HCT116 (cell line): ENCODE results near the gene KDM4D. TPM values are rescaled to one million over a fixed set of nuclear protein-coding genes. Genes with fewer than 3 reads are reported as not detected.

Source experiments
- ATAC-seq: fragments of 200-7000 bp; cut with Tn5 transposase; 2 replicates; pipeline ENCODE4 v1.9.1; 2020; ENCODE audit warnings: mild to moderate bottlenecking, moderate library complexity
- BruUV-seq: library from RNA; stranded (reverse); fragments of 400-500 nt; replicated peaks from 2 replicates; lab custom pipeline; 2021; lab: Mats Ljungman, UMichigan
- CTCF ChIA-PET: fragments of 300-600 bp; sonication (Branson Sonifier 250); formaldehyde crosslinking; loops from one replicate; lab custom pipeline; 2021; ENCODE audit warnings: antibody characterized with exemption; lab: Charles Lee
- POLR2A ChIA-PET: fragments of 300-600, 350-600 bp; sonication (Branson Sonifier 250); formaldehyde crosslinking; loops from one replicate; lab custom pipeline; 2021; ENCODE audit warnings: antibody characterized with exemption; lab: Charles Lee
- RAD21 ChIA-PET, 2 experiments: fragments of 300-600 bp; sonication (Branson Sonifier 250); formaldehyde crosslinking; loops; one replicate each; lab custom pipeline; 2023; ENCODE audit warnings: low total read pairs in 2 of 2; ENCODE audit not compliant: uncharacterized antibody in 2 of 2, unreplicated experiment in 2 of 2, low non-redundant PET in 1 of 2; lab: Charles Lee
- DNase-seq: peaks from one replicate; pipeline ENCODE4 v3.0.0-alpha.2; 2010; ENCODE audit warnings: low read depth, low spot score
- H2AFZ ChIP-seq: fragments of 200-600 bp; shearing (Covaris generic), sonication (generic); 2 replicates; pipeline ENCODE4 v1.6.1; 2017; ENCODE audit warnings: low read depth, mixed run types, mixed read lengths, antibody characterized with exemption, low read length; ENCODE audit not compliant: poor library complexity, severe bottlenecking
- H3K27ac ChIP-seq: 2 replicates; pipeline ENCODE4 v1.5.1; 2012; ENCODE audit warnings: low read depth, low read length
- H3K27me3 ChIP-seq: fragments of 200-600 bp; sonication (generic); 2 replicates; pipeline ENCODE4 v1.6.1; 2016; ENCODE audit warnings: mixed run types, low read length, mixed read lengths; ENCODE audit not compliant: insufficient read depth
- H3K36me3 ChIP-seq, 2 experiments: fragments of 200-500 bp in 1 of 2; fragments of 200-600 bp in 1 of 2; sonication (Bioruptor generic) in 1 of 2; sonication (generic) in 1 of 2; 2 replicates each; pipeline versions ENCODE4 v1.5.1 to v1.6.1; 2014 to 2016; ENCODE audit warnings: low read length in 2 of 2, inconsistent platforms in 1 of 2, mixed read lengths in 1 of 2, mixed run types in 1 of 2; ENCODE audit not compliant: insufficient read depth in 2 of 2, control insufficient read depth in 1 of 2
- H3K4me1 ChIP-seq, 2 experiments: fragments of 200-600 bp in 1 of 2; sonication (generic) in 1 of 2; 2 replicates each; pipeline versions ENCODE4 v1.5.1 to v1.6.1; 2012 to 2017; ENCODE audit warnings: low read length in 2 of 2, inconsistent platforms in 1 of 2, mild to moderate bottlenecking in 1 of 2, mixed read lengths in 1 of 2, mixed run types in 1 of 2, moderate library complexity in 1 of 2; ENCODE audit not compliant: insufficient read depth in 2 of 2, control insufficient read depth in 1 of 2
- H3K4me2 ChIP-seq: fragments of 200-600 bp; sonication (generic); 2 replicates; pipeline ENCODE4 v1.6.1; 2017; ENCODE audit warnings: mixed run types, low read length, mixed read lengths
- H3K4me3 ChIP-seq, 2 experiments: fragments of 200-600 bp in 1 of 2; sonication (generic) in 1 of 2; replicated peaks in 1 of 2; 2 replicates each; pipeline ENCODE4 v1.5.1; 2011 to 2016; ENCODE audit warnings: low read length in 2 of 2, control low read depth in 1 of 2, low read depth in 1 of 2, mild to moderate bottlenecking in 1 of 2, mixed read lengths in 1 of 2, mixed run types in 1 of 2
- H3K79me2 ChIP-seq: fragments of 200-600 bp; sonication (generic); 2 replicates; pipeline ENCODE4 v1.6.1; 2017; ENCODE audit warnings: mild to moderate bottlenecking, mixed run types, low read length, moderate library complexity, mixed read lengths; ENCODE audit not compliant: insufficient read depth
- H3K9ac ChIP-seq: fragments of 200-600 bp; sonication (generic); 2 replicates; pipeline ENCODE4 v1.6.1; 2016; ENCODE audit warnings: low read length, mixed read lengths
- H3K9me2 ChIP-seq: fragments of 200-600 bp; sonication (generic), shearing (Covaris generic); 2 replicates; pipeline ENCODE4 v1.6.1; 2017; ENCODE audit warnings: mixed run types, mild to moderate bottlenecking, moderate library complexity; ENCODE audit not compliant: insufficient read depth
- H3K9me3 ChIP-seq, 2 experiments: fragments of 200-500 bp in 1 of 2; fragments of 200-600 bp in 1 of 2; sonication (Bioruptor generic) in 1 of 2; sonication (generic) in 1 of 2; 2 replicates each; pipeline ENCODE4 v1.6.1; 2014 to 2017; ENCODE audit warnings: low read length in 2 of 2, mixed read lengths in 2 of 2, inconsistent platforms in 1 of 2, low read depth in 1 of 2, mild to moderate bottlenecking in 1 of 2, mixed run types in 1 of 2, moderate library complexity in 1 of 2; ENCODE audit not compliant: control insufficient read depth in 1 of 2, insufficient read depth in 1 of 2
- H4K20me1 ChIP-seq: fragments of 200-600 bp; sonication (generic), shearing (Covaris generic); 2 replicates; pipeline ENCODE4 v1.6.1; 2017; ENCODE audit warnings: mixed run types, mild to moderate bottlenecking, moderate library complexity; ENCODE audit not compliant: insufficient read depth
- CBX3 ChIP-seq: IDR thresholded peaks from 2 replicates; pipeline ENCODE4 v1.6.1; 2012; ENCODE audit warnings: low read depth
- CEBPB ChIP-seq: IDR thresholded peaks from 2 replicates; pipeline ENCODE4 v1.6.1; 2012; ENCODE audit warnings: low read depth
- CTCF ChIP-seq, 3 experiments: fragments of 200-600 bp in 1 of 3; sonication (generic) in 1 of 3; IDR thresholded peaks in 2 of 3; conservative IDR thresholded peaks in 1 of 3; 2 replicates each; pipeline ENCODE4 v1.5.1; 2012 to 2017; ENCODE audit warnings: low read depth in 2 of 3, low read length in 2 of 3, antibody characterized with exemption in 1 of 3, borderline replicate concordance in 1 of 3, control low read depth in 1 of 3, mild to moderate bottlenecking in 1 of 3, mixed read lengths in 1 of 3, mixed run types in 1 of 3, moderate library complexity in 1 of 3; ENCODE audit not compliant: insufficient read depth in 1 of 3
- EGR1 ChIP-seq: IDR thresholded peaks from 2 replicates; pipeline ENCODE4 v1.6.1; 2012; ENCODE audit warnings: low read depth
- EZH2 ChIP-seq: fragments of 200-600 bp; sonication (generic); IDR thresholded peaks from 2 replicates; pipeline ENCODE4 v1.6.1; 2017; ENCODE audit warnings: antibody characterized with exemption, mixed run types
- EZH2phosphoT487 ChIP-seq: fragments of 200-600 bp; IDR thresholded peaks from 2 replicates; pipeline ENCODE4 v1.6.1; 2018; ENCODE audit warnings: antibody characterized with exemption, borderline replicate concordance
- JUND ChIP-seq: IDR thresholded peaks from 2 replicates; pipeline ENCODE4 v1.6.1; 2012
- MAX ChIP-seq: IDR thresholded peaks from 2 replicates; pipeline ENCODE4 v1.6.1; 2012
- RAD21 ChIP-seq: IDR thresholded peaks from 2 replicates; pipeline ENCODE4 v1.6.1; 2012; ENCODE audit warnings: low read depth, mild to moderate bottlenecking
- REST ChIP-seq: IDR thresholded peaks from 2 replicates; pipeline ENCODE4 v1.6.1; 2012; ENCODE audit warnings: low read depth
- SIN3A ChIP-seq: IDR thresholded peaks from 2 replicates; pipeline ENCODE4 v1.6.1; 2012; ENCODE audit warnings: low read depth
- SP1 ChIP-seq: IDR thresholded peaks from 2 replicates; pipeline ENCODE4 v1.6.1; 2012; ENCODE audit warnings: low read depth
- SRF ChIP-seq: IDR thresholded peaks from 2 replicates; pipeline ENCODE4 v1.6.1; 2012; ENCODE audit warnings: low read depth
- ZBTB33 ChIP-seq: IDR thresholded peaks from 2 replicates; pipeline ENCODE4 v1.6.1; 2011; ENCODE audit warnings: mild to moderate bottlenecking, low read length, moderate library complexity; ENCODE audit not compliant: insufficient replicate concordance; ENCODE audit errors: extremely low read depth
- ZNF274 ChIP-seq: fragments of 200-500 bp; sonication (Bioruptor generic); IDR thresholded peaks from 2 replicates; pipeline ENCODE4 v1.6.1; 2014; ENCODE audit warnings: mild to moderate bottlenecking, low read depth, low read length, inconsistent platforms
- intact Hi-C: fragments of 100-400 bp; cut with micrococcal nuclease; formaldehyde crosslinking; loops from 2 replicates; pipeline ENCODE4 v1.10.0; 2022
- total RNA-seq: library from RNA; stranded (reverse); gene quantifications from one replicate; pipeline ENCODE4 v1.2.1, GENCODE V29; 2021; ENCODE audit not compliant: unreplicated experiment

Gene KDM4D
- total RNA-seq, 1 experiment from 2014 or later, result 2.1 TPM

GRCh38 chr11:94941131-94941530 is 32.4 kb upstream of the KDM4D start (continued):
- TF ChIP-seq CEBPB, result no peak

- intact Hi-C loops, result no loop called here
- Histone ChIP-seq H3K27ac (no peak overlapping the region), H3K36me3 (no peaks in the 10 kb centered on the region), H3K4me2 (no peak overlapping the region), H3K27me3 (no peaks in the 10 kb centered on the region), H4K20me1 (no peaks in the 10 kb centered on the region), H3K4me1 (no peaks in the 10 kb centered on the region), H3K79me2 (no peaks in the 10 kb centered on the region), H3K9me2 (no peaks in the 10 kb centered on the region), H2AFZ (no peak overlapping the region), H3K9me3 (no peaks in the 10 kb centered on the region), H3K9ac (no peak overlapping the region), H3K4me3 (no peak overlapping the region)
- ChIA-PET RAD21 (no interaction called here), POLR2A (no interaction called here), CTCF (no interaction called here)
- ATAC-seq (no peak), DNase-seq (no peak)
- TF ChIP-seq SRF (no peak), REST (no peak), CBX3 (no peak), MAX (no peak), CEBPB (no peak), ZBTB33 (no peak), SP1 (no peak), EZH2phosphoT487 (no peak), EGR1 (no peak), JUND (no peak), ZNF274 (no peak), RAD21 (no peak), CTCF (IDR thresholded peaks at IDR 0.05 in 2 of 3, conservative IDR thresholded peaks at IDR 0.05 in 1 of 3; ENCODE audit: borderline replicate concordance in 1 of 3, insufficient read depth in 1 of 3, low read depth in 2 of 3, low read length in 2 of 3) (no peak), EZH2 (no peak), SIN3A (no peak)
- BruUV-seq, result no TSS peak
These were observed 26.7 kb upstream of the KDM4D start for GRCh38 chr11:94946812-94947211.
